Small intestine (tissue), 7 donors: ENCODE data around the gene DHRSX. TPM values are rescaled to one million over a fixed set of nuclear protein-coding genes. Genes with fewer than 3 reads are reported as not detected.
"Not testable (repeated sequence)": the region's sequence is repeated elsewhere in the genome, so short reads cannot be mapped to it uniquely, and the experiment has no call there.

Source experiments
- DNase-seq, 2 donors: peaks; one replicate each; pipeline versions ENCODE4 v3.0.0 to v3.0.0-alpha.2; 2013
- FAIRE-seq: peaks from 2 replicates; lab custom pipeline; 2012; peaks lifted over from hg19 to GRCh38; lab: Jason Lieb, UNC
- H3K27ac ChIP-seq, 3 donors: one replicate each; pipeline ENCODE4 v1.5.1; 2013; ENCODE audit warnings: low read length in 2 of 3, mild to moderate bottlenecking in 2 of 3, control low read depth in 1 of 3, inconsistent platforms in 1 of 3, low read depth in 1 of 3, moderate library complexity in 1 of 3
- H3K27me3 ChIP-seq, 3 donors: one replicate each; pipeline ENCODE4 v1.6.1; 2013; ENCODE audit warnings: low read length in 3 of 3, inconsistent platforms in 1 of 3; ENCODE audit not compliant: control insufficient read depth in 3 of 3, insufficient read depth in 3 of 3
- H3K36me3 ChIP-seq, 3 donors: one replicate each; pipeline ENCODE4 v1.6.1; 2013; ENCODE audit warnings: low read length in 3 of 3, inconsistent platforms in 1 of 3, low read depth in 1 of 3, mild to moderate bottlenecking in 1 of 3, moderate library complexity in 1 of 3; ENCODE audit not compliant: control insufficient read depth in 3 of 3, insufficient read depth in 2 of 3
- H3K4me1 ChIP-seq, 3 donors: one replicate each; pipeline ENCODE4 v1.6.1; 2013; ENCODE audit warnings: low read length in 2 of 3, inconsistent platforms in 1 of 3, low read depth in 1 of 3, mild to moderate bottlenecking in 1 of 3, moderate library complexity in 1 of 3; ENCODE audit not compliant: control insufficient read depth in 3 of 3, insufficient read depth in 2 of 3
- H3K4me3 ChIP-seq, 3 donors: one replicate each; pipeline ENCODE4 v1.5.1; 2013; ENCODE audit warnings: low read length in 3 of 3, control low read depth in 1 of 3, inconsistent platforms in 1 of 3, low read depth in 1 of 3, mild to moderate bottlenecking in 1 of 3, moderate library complexity in 1 of 3
- H3K9me3 ChIP-seq, 2 donors: one replicate each; pipeline ENCODE4 v1.6.1; 2013; ENCODE audit warnings: low read depth in 1 of 2, low read length in 1 of 2; ENCODE audit not compliant: control insufficient read depth in 2 of 2, insufficient read depth in 1 of 2
- whole genome bisulfite sequencing, 3 donors: extraction: QIAGEN DNeasy Blood & Tissue Kit; methylation state at CpG; one replicate each; pipeline ENCODE4 v1.1.7; 2013; 5-methylcytosine and 5-hydroxymethylcytosine counted together
- polyA plus RNA-seq, 4 donors: library from polyadenylated mRNA; stranded (reverse) in 3 of 4; unstranded in 1 of 4; fragments of 200-250 nt in 3 of 4; fragments of 120-200 nt in 1 of 4; gene quantifications; one replicate each; pipeline versions ENCODE4 v1.2.1 to v1.2.3, GENCODE V29; 2013
- donor health status: healthy with polysubstance abuse.
- donor health status: control.
- donor health status: control.
- donor health status: Bipolar disorder and iron deficiency.
- donor health status: healthy.

The DHRSX gene
- polyA plus RNA-seq, 4 donors, result 7.2 to 25.2 (median 12.1) TPM

DNA sequence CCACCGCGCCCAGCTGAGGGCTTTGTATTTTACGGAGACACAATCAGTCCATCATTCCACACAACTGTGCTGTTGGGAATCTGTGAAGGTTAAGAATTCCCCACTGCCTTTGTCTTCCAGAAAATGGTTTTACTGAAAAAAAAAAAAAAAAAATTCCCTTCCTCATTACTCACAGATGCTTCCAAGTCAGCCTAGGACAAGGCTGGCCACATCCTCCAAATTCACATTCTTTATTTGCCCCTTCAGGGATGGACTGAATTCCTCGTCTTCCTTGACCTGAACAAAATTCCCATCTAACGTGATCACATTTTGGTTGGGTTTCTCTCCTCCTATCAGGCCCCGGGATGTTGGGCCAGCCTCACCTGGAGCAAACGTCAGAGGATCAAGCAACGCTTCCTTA lies 130.3 kb downstream of the DHRSX start:
- Histone ChIP-seq H3K4me3 (no peak overlapping the region), H3K27ac (no peak overlapping the region), H3K36me3 (peaks cover 0 to 12% (median 0%) of the 10 kb centered on the region in 3 donors), H3K4me1 (no peaks in the 10 kb centered on the region), H3K9me3 (no peaks in the 10 kb centered on the region), H3K27me3 (no peaks in the 10 kb centered on the region)
- DNase-seq (no peak), FAIRE-seq (no peak)
- 96 to 97% (median 96%) methylated on average over 8 of the region's 8 CpGs for WGBS, 3 donors

DNA sequence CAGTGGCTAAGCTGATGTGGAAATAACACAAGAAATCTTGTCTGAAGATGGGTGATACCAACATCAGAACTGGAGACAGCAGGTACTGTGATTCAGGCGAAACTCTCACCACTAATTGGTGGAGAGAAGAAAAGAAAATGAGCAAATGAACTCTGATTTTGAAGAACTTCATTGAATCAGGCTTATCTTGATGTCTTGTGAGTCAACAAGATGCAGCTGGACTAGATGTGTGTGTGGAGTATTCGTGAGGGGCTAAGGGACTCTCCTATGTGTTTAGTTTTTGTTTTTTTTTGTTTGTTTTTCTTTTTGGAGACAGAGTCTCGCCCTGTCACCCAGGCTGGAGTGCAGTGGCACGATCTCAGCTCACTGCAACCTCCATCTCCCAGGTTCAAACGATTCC lies 131.6 kb downstream of the DHRSX start:
- FAIRE-seq (no peak), DNase-seq (no peak)
- Histone ChIP-seq H3K9me3 (peaks cover 0 to under 1% of the 10 kb centered on the region in 2 donors), H3K27me3 (no peaks in the 10 kb centered on the region), H3K36me3 (peaks cover 0 to 10% (median 0%) of the 10 kb centered on the region in 3 donors), H3K27ac (no peak overlapping the region), H3K4me1 (no peaks in the 10 kb centered on the region), H3K4me3 (no peak overlapping the region)
- 83 to 90% (median 88%) methylated on average over 5 of the region's 5 CpGs for WGBS, 3 donors

DNA sequence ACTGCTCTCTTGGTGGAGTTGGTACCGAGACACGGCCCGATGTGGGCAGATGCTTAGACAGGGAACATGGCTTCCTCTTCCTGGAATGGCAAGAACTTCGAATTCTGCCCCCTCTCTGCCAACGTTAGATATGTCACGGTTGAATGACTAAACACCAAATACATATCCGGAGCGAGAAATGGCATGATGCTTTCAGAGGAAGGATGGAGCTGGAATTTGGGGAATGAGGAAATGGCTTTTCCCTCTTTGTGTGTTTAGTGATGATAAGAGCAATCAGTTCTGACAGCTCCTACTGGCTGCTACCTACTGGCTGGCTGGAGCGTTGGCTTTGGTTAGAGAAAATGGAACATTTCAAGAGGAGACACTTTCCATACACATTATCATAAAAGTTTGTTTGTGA lies 140.0 kb downstream of the DHRSX start:
- peaks cover 0 to 3% (median 0%) of the 10 kb centered on the region in 3 donors for H3K36me3 ChIP-seq
- DNase-seq (no peak), FAIRE-seq (no peak)
- peaks cover 0 to 8% of the 10 kb centered on the region in 2 donors for H3K9me3 ChIP-seq
- no peak overlapping the region for H3K27ac ChIP-seq
- H3K4me1 ChIP-seq, result no peaks in the 10 kb centered on the region
- no peaks in the 10 kb centered on the region for H3K27me3 ChIP-seq
- H3K4me3 ChIP-seq, result no peak overlapping the region
- WGBS, 3 donors, result 88 to 92% (median 88%) methylated on average over 9 of the region's 9 CpGs

DNA sequence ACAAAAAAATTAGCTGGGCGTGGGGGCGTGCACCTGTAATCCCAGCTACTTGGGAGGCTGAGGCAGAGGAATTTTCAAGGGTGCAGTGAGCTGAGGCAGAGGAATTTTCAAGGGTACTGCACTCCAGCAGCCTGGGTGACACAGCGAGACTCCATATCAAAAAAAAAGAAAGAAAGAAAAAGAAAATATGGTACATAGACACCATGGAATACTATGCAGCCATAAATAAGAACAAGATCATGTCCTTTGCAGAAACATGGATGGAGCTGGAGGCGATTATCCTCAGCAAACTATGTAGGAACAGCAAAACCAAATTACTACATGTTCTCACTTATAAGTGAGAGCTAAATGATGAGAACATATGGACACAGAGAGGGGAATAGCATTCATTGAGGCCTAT lies 141.3 kb downstream of the DHRSX start:
- not testable (repeated sequence) for H3K27me3 ChIP-seq, FAIRE-seq, H3K4me1 ChIP-seq, H3K9me3 ChIP-seq, H3K4me3 ChIP-seq, H3K36me3 ChIP-seq, DNase-seq, H3K27ac ChIP-seq
- WGBS, 3 donors, result 93 to 98% (median 98%) methylated on average over 4 of the region's 4 CpGs

DNA sequence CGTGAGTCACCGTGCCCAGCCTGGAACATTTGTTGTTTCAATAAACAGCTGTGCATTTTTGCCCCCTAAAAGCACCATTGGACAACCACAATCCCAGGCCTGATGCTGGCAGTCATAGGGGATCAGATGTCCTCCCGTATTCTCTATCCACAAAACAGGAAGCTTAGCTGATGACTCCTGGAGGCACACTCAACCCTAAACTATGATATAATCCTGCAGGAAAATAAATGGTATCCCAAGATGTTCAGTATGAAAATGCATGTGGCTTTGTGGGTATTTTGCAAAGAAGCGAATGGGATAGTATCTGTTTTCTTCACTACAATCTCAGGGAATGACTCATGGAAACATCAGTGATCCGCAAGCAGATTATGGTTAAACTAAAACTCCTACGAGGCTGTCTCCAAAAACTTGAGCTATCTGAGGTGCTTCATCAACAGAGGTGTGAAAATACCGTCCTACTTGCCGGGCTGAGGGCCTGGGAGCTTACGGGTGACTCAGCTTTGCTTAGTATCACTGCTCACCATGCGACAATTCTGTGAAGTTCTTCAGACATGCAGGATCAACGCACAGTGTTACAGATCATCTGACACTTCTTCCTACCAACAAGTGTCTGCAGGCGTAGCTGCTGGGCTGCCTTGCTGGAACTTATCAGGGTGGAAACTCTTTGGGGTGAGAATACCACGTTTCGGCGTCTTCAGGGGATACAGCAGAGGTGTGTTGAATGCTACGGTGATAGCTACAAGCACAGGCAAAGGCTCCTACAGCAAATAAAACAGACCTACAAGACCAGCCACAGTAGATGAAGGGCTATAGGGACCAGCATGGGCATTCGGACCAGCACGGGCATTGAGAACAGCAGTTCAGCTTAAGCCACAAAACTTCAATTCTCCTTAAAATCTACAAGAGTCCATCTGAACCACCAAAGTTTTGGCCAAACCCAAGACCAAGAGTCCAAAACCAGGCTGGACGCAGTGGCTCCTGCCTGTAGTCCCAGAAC lies 148.5 kb downstream of the DHRSX start:
- H3K27ac ChIP-seq, result no peak overlapping the region
- no peak overlapping the region for H3K4me3 ChIP-seq
- no peaks in the 10 kb centered on the region for H3K9me3 ChIP-seq
- H3K4me1 ChIP-seq, result no peaks in the 10 kb centered on the region
- peaks cover 0 to 16% (median 4%) of the 10 kb centered on the region in 3 donors for H3K36me3 ChIP-seq
- FAIRE-seq (no peak), DNase-seq (no peak)
- H3K27me3 ChIP-seq, result no peaks in the 10 kb centered on the region
- WGBS, 3 donors, result 91 to 94% (median 92%) methylated on average over 19 of the region's 19 CpGs

DNA sequence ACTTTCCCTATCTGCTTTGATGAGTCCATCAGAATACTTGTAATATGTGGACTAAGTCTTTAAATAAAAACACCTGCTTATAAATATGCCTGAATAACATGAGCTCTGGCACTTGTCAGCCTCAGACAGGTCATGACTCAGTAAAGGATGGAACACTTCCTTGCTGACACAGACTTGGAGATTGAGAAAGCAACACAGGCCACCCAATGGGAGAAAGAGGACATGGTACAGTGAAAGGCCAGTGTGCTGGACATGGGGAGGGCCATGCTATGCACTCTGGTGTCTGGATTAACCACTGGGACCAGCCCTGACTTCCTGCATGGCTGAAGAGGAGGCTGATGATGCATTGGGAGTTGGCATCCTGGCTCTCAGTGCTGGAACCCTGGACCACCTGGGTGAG lies 149.5 kb downstream of the DHRSX start:
- Histone ChIP-seq H3K9me3 (no peaks in the 10 kb centered on the region), H3K36me3 (peaks cover 0 to 16% (median 4%) of the 10 kb centered on the region in 3 donors), H3K4me1 (no peaks in the 10 kb centered on the region), H3K27me3 (no peaks in the 10 kb centered on the region), H3K27ac (no peak overlapping the region), H3K4me3 (no peak overlapping the region)
- DNase-seq, result no peak
- FAIRE-seq, result no peak

DNA sequence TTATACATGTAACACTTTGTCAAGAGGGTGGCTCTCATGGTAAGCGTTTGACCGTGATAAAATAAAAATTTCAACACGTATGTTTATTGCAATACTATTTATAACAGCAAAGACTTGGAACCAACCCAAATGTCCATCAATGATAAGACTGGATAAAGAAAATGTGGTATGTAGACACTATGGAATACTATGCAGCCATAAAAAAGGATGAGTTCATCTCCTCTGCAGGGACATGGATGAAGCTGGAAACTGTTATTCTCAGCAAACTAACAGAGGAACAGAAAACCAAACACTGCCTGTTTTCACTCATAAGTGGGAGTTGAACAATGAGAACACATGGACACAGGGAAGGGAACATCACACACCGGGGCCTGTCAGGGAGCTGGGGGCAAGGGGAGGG lies 150.1 kb downstream of the DHRSX start:
- not testable (repeated sequence) for H3K27ac ChIP-seq, H3K4me3 ChIP-seq, H3K4me1 ChIP-seq, H3K9me3 ChIP-seq, H3K27me3 ChIP-seq, DNase-seq, FAIRE-seq
- peaks cover 0 to 16% (median 4%) of the 10 kb centered on the region in 3 donors for H3K36me3 ChIP-seq
- WGBS, 3 donors, result 81 to 97% (median 94%) methylated on average over 4 of the region's 4 CpGs

DNA sequence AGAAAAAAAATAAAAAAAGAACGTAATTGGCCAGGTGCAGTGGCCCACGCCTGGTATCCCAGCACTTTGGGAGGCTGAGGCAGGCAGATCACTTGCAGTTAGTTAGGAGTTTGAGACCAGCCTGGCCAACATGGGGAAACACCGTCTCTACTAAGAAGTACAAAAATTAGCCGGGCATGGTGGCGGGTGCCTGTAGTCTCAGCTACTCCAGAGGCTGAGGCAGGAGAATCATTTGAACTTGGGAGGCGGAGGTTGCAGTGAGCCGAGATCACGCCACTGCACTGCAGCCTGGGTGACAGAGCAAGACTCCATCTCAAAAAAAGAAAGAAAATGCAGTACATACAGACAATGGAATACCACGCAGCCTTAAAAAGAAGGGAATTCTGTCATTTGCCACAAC lies 150.7 kb downstream of the DHRSX start:
- not testable (repeated sequence) for FAIRE-seq
- 96 to 98% (median 97%) methylated on average over 9 of the region's 9 CpGs for WGBS, 3 donors

More for the DNA sequence above, 150.7 kb downstream of the DHRSX start:
- not testable (repeated sequence) for DNase-seq, H3K27ac ChIP-seq, H3K4me1 ChIP-seq, H3K9me3 ChIP-seq, H3K27me3 ChIP-seq, H3K4me3 ChIP-seq
- peaks cover 0 to 15% (median 4%) of the 10 kb centered on the region in 3 donors for H3K36me3 ChIP-seq
